KBM-7 (cell line): Measurements from ENCODE around the gene SDK1.
A peak's percentile ranks its signal among the peaks of the same experiment; 100 is the strongest.

ENCODE experiments used
- DNase-seq: peaks from one replicate; pipeline ENCODE4 v3.0.0-alpha.2; 2015
- in situ Hi-C: fragments of 300-500 bp; cut with MboI; formaldehyde crosslinking; loops from 2 replicates; pipeline ENCODE4 v1.14.3; 2020; ENCODE audit warnings: low sequenced_read_pairs, low pct_unique_long_range_greater_than_20kb, mixed read lengths

Gene SDK1

GRCh38 chr7:3861941-3862340 is 560.9 kb downstream of the SDK1 start:
- DNase-seq = no peak
- in situ Hi-C loops = no loop called here

DNA sequence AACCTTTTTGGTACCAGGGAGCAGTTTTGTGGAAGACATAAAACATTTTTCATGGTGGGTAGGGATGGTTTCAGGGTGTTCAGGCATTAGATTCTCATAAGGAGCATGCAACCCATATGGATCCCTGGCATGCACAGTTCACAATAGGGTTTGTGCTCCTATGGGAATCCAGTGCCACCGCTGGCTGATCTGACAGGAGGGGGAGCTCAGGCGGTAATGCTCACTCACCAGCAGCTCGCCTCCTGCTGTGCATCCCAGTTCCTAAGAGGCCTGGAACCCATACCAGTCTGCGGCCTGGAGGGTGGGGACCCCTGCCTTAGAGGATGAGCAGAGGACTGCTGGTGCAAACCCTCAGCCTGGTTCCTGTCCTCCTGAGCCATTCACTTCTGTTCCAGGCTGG is 561.7 kb downstream of the SDK1 start:
- in situ Hi-C loops = no loop called here
- DNase-seq = no peak

- no peak for DNase-seq
These were observed 565.2 kb downstream of the SDK1 start for GRCh38 chr7:3866277-3866676.

GRCh38 chr7:3867863-3868262 is 566.8 kb downstream of the SDK1 start:
- in situ Hi-C loops = no loop called here
- DNase-seq = no peak

More at GRCh38 chr7:3866277-3866676, 565.2 kb downstream of the SDK1 start:
- in situ Hi-C loops = no loop called here

- no peak for DNase-seq
- in situ Hi-C loops = no loop called here
These were observed 578.5 kb downstream of the SDK1 start for GRCh38 chr7:3879355-3880075.

- in situ Hi-C loops = no loop called here
- DNase-seq = no peak
These were observed 579.4 kb downstream of the SDK1 start for GRCh38 chr7:3880228-3880987.

GRCh38 chr7:3882782-3883181 is 581.7 kb downstream of the SDK1 start:
- in situ Hi-C loops = no loop called here
- no peak for DNase-seq

GRCh38 chr7:3884543-3884942 is 583.5 kb downstream of the SDK1 start:
- DNase-seq = no peak
- in situ Hi-C loops = no loop called here

GRCh38 chr7:3887096-3887690 is 586.1 kb downstream of the SDK1 start:
- in situ Hi-C loops = no loop called here
- no peak for DNase-seq

DNA sequence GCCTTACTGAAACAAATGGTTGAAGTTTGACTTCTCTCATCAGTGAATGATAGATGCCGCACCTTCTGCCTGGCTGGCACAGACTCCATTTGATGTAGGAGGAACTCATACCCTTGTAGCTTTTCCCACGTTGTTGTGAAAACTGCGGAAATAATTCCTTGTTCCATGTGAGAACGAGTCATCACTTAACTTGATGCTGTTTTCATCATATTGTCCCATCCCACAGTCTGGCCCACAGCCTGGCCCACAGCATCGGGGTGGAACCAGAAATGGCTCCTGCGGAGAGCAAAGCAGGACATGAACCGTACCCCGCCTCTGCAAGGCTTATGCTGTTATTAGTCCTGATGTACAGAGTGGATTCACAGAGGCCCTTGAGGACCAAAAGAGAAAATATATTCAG is 587.0 kb downstream of the SDK1 start:
- in situ Hi-C loops = no loop called here
- no peak for DNase-seq

GRCh38 chr7:3892157-3892556 is 591.1 kb downstream of the SDK1 start:
- in situ Hi-C loops = no loop called here
- no peak for DNase-seq

DNA sequence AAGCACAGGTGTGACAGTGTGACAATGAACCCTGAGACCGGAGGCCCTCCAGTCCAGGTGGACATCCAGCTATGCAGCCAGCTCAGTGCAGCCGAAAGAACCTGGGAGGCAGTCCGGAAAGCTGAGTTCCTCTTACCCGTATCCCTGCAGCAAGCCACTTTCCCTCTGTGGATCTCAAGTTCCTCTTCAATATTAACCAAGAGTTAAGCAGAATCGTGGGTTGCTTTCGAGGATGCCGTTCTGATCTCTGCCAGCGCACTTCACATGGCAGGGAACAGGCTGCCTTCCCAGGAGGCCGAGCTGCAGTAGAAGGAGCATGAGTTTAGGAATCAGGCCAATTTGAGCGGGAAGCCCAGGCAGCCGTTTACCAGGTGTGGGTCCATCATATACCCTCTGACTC is 591.6 kb downstream of the SDK1 start:
- in situ Hi-C loops = no loop called here
- no peak for DNase-seq

GRCh38 chr7:3893151-3893788 is 592.2 kb downstream of the SDK1 start:
- in situ Hi-C loops = no loop called here
- no peak for DNase-seq

GRCh38 chr7:3893789-3894153 is 592.7 kb downstream of the SDK1 start:
- in situ Hi-C loops = no loop called here

GRCh38 chr7:3895341-3896116 is 594.5 kb downstream of the SDK1 start:
- no peak for DNase-seq
- in situ Hi-C loops = no loop called here

More at GRCh38 chr7:3893789-3894153, 592.7 kb downstream of the SDK1 start:
- no peak for DNase-seq

DNA sequence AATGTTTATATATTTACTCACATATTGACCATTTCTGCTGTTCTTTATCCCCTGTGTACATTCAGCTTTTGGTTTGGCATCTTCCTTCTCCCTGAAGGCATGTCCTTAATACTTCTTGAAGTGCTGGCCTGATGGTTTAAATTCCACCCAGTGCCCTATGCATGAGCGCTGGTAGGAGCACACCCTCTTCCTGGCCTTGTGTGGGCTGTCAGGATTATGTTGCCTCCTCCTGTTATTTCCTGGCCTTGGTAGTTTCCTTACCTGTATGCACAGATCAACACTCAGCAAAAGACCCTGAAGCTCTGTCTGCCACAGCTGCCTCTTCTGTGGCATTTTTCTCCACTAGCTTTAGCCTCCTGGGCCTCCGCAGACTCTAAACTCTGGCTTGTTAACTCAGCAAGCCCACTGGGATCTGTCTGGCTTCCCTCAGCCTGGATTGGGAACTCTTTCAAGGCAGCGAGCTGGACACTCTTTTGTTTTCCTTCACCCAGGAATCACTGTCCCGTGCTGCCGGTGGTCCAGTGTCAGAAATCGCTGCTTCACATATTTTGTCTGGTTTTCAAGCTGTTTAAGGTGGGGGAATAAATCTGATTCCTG is 595.2 kb downstream of the SDK1 start:
- in situ Hi-C loops = no loop called here
- no peak for DNase-seq

- in situ Hi-C loops = no loop called here
- peak; percentile 35 for DNase-seq
These were observed 596.6 kb downstream of the SDK1 start for GRCh38 chr7:3897430-3898372.

GRCh38 chr7:3899559-3899991 is 598.5 kb downstream of the SDK1 start:
- DNase-seq = no peak
- in situ Hi-C loops = no loop called here
